ENCODE results near the gene GATAD2A. TPM values are rescaled to one million over a fixed set of nuclear protein-coding genes. Genes with fewer than 3 reads are reported as not detected.
"Not testable (repeated sequence)": the region's sequence is repeated elsewhere in the genome, so short reads cannot be mapped to it uniquely, and the experiment has no call there.

Gene GATAD2A
- total and polyA plus RNA-seq, 7 donors, result 18.5 to 138 (median 30.2) TPM

DNA sequence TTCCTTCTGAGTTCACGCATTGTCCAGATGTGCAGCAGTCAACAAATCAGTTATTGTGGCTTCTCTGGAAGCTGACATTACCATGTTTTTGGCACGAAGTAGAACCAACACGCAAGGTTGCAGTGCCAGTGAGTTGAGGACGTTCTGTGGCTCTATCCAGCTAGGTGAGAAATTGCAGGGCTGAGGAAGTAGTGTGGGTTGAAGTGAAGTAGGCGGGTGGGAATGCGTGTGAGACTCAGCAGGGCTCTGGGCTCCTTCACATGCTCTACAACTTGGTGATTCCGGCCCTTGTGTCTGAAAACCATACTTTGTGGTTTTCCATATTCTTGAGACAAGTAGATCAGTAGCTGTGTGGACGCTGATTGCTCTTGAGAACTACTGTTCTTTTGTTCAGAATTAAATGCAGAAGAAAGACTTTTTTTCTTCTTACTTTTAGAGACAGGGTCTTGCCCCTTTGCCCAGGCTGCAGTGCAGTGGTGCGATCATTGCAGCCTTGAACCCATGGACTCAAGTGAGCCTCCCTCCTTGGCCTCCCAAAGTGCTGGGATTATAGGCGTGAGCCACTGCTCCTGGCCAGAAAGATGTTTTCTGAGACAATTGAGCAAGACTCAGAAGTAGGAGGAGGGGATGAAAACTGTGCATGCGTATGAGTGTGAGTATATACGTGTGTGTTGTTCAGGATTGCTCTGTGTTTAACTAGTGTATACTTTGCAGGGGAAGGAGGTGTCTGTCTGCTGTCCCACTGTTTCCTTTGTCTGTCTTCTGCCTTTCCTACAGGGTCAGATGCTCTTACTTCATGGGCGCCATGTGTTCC is 46.2 kb downstream of the GATAD2A start:
- H3K27me3 ChIP-seq, result no peaks in the 10 kb centered on the region
- no peak overlapping the region for H3K4me3 ChIP-seq
- H3K27ac ChIP-seq, result no peak overlapping the region
- no peaks in the 10 kb centered on the region for H3K36me3 ChIP-seq
- no peaks in the 10 kb centered on the region for H3K9me3 ChIP-seq
- DNase-seq, result no peak
- intact Hi-C loops (cut with DNase I), result no loop called here
- peaks cover 0 to 28% (median 11%) of the 10 kb centered on the region in 4 donors for H3K4me1 ChIP-seq
- WGBS, 2 donors, result 62 to 77% methylated on average over 13 of the region's 13 CpGs
- TF ChIP-seq POLR2AphosphoS5 (IDR thresholded peaks at IDR 0.05) (no peak), POLR2A (IDR thresholded peaks at IDR 0.05) (no peak), EP300 (IDR thresholded peaks at IDR 0.05) (no peak)
- TF ChIP-seq, protein P1, sequence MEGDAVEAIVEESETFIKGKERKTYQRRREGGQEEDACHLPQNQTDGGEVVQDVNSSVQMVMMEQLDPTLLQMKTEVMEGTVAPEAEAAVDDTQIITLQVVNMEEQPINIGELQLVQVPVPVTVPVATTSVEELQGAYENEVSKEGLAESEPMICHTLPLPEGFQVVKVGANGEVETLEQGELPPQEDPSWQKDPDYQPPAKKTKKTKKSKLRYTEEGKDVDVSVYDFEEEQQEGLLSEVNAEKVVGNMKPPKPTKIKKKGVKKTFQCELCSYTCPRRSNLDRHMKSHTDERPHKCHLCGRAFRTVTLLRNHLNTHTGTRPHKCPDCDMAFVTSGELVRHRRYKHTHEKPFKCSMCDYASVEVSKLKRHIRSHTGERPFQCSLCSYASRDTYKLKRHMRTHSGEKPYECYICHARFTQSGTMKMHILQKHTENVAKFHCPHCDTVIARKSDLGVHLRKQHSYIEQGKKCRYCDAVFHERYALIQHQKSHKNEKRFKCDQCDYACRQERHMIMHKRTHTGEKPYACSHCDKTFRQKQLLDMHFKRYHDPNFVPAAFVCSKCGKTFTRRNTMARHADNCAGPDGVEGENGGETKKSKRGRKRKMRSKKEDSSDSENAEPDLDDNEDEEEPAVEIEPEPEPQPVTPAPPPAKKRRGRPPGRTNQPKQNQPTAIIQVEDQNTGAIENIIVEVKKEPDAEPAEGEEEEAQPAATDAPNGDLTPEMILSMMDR (IDR thresholded peaks at IDR 0.05), result no peak

DNA sequence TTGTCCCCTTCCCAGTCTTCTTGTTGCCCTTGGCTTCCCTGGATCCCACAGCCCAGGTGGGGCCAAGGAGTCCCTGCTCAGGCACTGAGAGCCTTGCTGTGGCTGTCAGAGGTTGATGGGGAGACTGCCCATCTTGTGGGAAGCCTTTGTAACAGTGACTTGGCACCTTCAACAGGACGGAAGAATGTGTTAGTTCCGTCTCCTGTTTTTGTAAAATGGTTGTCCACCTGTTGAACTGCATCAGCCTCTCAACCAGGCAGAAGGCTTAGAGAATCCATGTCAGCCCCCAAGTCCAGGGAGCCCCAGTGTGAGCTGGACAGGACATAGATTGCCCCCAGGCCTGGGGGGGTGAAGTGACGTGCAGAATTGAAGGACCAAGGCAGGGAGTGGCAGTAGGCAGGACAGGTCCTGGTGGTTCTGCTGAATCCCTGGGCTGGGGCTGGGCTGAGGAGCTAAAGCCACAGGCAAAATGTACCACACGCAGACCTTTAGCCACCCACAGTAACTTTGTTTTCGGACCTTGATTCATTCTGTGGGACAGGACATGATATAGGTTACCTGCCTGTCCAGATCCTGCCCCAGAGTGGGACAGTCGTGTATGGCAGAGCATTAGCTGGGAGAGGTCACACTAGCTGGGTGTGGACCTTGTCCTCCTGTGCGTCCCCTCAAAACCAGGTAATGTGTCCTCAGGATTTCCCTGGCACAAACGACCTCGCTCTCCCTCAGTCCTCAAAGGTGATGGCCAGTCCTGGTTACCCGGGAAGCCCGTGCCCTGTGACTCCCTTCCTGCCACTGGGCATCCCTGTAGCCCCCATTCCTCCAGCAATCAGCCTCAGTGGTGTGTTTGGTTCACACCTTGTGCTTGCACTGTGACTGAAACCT is 47.0 kb downstream of the GATAD2A start:
- Histone ChIP-seq H3K4me3 (no peak overlapping the region), H3K4me1 (peaks cover 0 to 20% (median 6%) of the 10 kb centered on the region in 4 donors), H3K36me3 (no peaks in the 10 kb centered on the region), H3K27ac (no peak overlapping the region), H3K27me3 (no peaks in the 10 kb centered on the region), H3K9me3 (no peaks in the 10 kb centered on the region)
- 25 to 70% methylated on average over 11 of the region's 11 CpGs for WGBS, 2 donors
- no peak for DNase-seq
- intact Hi-C loops (cut with DNase I), result no loop called here
- no peak for TF ChIP-seq POLR2A (IDR thresholded peaks at IDR 0.05)
- no peak for TF ChIP-seq POLR2AphosphoS5 (IDR thresholded peaks at IDR 0.05)
- TF ChIP-seq, protein P1 (IDR thresholded peaks at IDR 0.05), result no peak
- TF ChIP-seq EP300 (IDR thresholded peaks at IDR 0.05), result no peak

DNA sequence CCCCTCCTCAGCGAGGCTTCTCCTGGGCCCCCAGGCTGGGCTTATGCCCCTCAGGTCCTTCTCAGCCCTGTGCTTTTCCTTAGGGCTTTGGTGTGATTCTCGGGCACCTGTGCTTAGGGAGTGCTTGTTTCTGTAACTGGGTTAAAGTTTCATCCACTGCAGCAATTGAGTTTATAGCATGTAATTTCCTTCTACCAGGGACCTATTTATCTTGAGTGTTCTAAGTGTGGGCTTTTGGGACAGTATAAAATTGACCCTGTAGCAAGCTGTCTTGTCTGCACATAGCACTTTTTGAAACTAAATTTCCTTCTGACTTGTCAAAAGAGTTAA is 47.6 kb downstream of the GATAD2A start:
- Histone ChIP-seq H3K36me3 (no peaks in the 10 kb centered on the region), H3K4me3 (no peak overlapping the region), H3K27ac (no peak overlapping the region), H3K9me3 (no peaks in the 10 kb centered on the region), H3K4me1 (peaks cover 0 to 21% (median 3%) of the 10 kb centered on the region in 4 donors), H3K27me3 (no peaks in the 10 kb centered on the region)
- no peak for DNase-seq
- 12 to 66% methylated on average over 2 of the region's 2 CpGs for WGBS, 2 donors
- intact Hi-C loops (cut with DNase I), result no loop called here
- TF ChIP-seq POLR2A (IDR thresholded peaks at IDR 0.05), result no peak
- no peak for TF ChIP-seq EP300 (IDR thresholded peaks at IDR 0.05)
- TF ChIP-seq, protein P1 (IDR thresholded peaks at IDR 0.05), result no peak
- no peak for TF ChIP-seq POLR2AphosphoS5 (IDR thresholded peaks at IDR 0.05)

DNA sequence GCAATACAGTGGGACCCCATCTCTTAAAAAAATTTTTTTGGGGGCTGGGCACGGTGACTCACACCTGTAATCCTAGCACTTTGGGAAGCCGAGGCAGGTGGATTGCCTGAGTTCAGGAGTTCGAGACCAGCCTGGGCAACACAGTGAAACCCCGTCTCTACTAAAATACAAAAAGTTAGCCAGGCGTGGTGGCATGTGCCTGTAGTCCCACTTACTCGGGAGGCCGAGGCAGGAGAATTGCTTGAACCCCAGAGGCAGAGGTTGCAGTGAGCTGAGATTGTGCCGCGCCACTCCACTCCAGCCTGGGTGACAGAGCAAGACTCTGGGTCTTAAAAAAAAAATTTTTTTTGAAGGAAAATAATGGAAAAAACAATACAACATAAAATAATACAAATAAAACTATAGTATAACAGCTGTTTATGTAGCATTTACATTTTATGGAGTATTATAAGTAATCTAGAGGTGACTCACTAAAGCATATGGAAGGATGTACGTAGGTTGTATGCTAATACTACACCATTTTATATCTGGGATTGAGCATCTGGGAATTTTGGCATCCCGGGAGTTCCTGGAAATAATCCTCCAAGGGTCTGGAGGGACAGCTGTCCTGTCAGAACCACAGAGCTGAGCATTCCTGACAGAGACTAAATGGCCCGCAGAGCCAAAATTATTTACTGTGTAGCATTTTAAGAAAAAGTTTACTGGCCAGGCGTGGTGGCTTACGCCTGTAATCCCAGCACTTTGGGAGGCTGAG is 49.9 kb downstream of the GATAD2A start:
- H3K27me3 ChIP-seq; intact Hi-C loops (cut with DNase I); H3K27ac ChIP-seq; H3K9me3 ChIP-seq; DNase-seq; H3K4me3 ChIP-seq; H3K36me3 ChIP-seq: not testable (repeated sequence)
- H3K4me1 ChIP-seq, result peaks cover 0 to 42% (median 20%) of the 10 kb centered on the region in 4 donors
- 89 to 93% methylated on average over 14 of the region's 14 CpGs for WGBS, 2 donors

All from sigmoid colon (tissue), 7 donors.